HG03439 (cell line): ENCODE results near the gene ANXA5.

Source experiments
- ATAC-seq: cut with Tn5 transposase; IDR thresholded peaks from one replicate; pipeline ENCODE4 v1.9.1; 2021; ENCODE audit warnings: mild to moderate bottlenecking, moderate library complexity; ENCODE audit not compliant: unreplicated experiment

ANXA5 gene

DNA sequence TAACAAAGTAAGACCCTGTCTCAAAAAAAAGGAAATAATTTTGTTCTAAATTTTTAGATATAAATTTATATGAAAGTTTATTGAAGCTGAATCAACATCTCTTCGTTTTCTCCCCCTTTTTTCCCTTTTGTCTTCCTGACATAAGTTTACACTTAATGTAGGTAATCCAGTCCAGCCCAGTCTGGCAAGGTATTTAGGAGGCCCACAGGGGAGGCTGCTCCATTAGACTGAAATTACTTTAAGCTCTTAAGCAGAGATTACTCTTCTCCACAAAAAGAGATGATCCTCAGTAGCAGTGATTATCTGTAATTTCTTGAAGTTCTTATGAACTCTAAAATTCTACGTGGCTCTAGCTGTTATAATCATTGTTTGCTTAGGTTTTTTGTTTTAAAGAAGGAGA, 46.0 kb downstream of the ANXA5 start:
- no peak for ATAC-seq

DNA sequence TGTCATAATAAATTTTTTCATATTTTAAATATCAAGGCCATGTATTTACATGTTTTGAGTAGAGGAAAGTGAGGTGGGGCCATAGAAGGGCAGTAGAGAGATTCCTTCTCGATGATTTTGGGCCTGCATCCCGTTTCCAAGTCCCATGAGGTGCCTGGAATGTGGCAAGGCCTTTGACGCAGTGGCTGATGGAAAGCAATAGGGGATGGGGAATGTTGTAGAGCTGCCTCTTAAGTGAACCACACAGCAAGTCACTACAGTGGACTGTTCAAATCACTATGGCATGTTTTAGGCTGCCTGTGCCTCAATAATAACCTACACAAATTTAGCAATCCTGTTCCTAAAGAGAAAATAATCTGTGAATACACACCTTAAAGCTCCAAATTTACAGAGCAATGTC, 48.3 kb downstream of the ANXA5 start:
- no peak for ATAC-seq

DNA sequence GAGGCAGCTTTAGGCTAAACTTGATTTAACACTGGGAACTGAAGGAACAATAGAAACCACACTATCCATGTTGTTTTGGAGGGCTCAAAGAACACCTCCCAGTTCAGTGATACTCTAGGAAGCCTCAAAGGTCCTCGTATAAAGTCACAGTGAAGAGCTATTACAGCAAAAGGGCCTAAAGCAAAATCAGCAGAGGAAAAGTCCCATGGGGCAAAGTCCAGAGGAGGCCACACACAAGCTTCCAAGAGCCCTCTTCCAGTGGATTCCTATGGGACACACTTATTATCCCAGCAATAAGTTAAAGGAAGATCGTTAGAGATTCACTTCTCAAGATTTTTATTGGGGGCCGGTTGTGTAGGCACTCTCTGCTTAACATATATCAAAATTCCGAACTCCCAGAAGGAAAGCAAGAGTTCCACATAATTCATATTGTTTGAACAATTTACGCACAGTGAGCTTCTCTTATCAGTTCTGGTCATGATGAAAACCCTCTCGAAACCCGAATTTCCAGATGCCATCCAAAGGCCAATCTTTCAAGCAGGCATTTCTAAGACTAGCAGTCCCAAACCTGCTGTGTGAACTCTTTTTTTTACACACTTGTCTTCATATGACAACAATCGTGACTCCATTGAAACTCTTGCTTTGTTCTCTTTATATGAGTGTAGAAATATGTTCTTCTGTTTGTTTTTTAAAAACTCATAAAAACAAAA, 53.7 kb downstream of the ANXA5 start:
- no peak for ATAC-seq

GRCh38 chr4:121642292-121642691, 54.5 kb downstream of the ANXA5 start:
- no peak for ATAC-seq

DNA sequence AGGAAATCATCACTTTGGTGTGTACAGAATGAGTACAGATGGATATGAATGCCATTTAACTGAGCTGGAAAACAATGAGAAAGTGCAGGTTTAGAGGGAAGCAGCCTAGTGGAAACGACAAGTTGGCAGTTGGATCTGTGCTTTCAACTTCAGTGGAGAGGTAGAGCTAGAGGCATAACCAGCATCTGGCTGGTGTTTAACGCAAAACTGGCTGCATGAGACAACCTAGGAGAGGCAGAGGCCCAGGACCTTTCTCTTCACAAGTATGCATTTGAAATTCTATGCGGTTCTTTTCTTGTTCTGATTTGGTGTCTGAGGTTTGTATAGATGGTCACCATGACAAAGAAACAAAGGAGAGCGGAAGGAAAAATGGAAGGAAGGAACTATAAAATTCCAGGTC, 63.1 kb downstream of the ANXA5 start:
- ATAC-seq: no peak

GRCh38 chr4:121632636-121633035, 64.1 kb downstream of the ANXA5 start:
- ATAC-seq: no peak
